AG10803 (cell line): ENCODE results near the gene JHY.
A peak's percentile ranks its signal among the peaks of the same experiment; 100 is the strongest.

ENCODE experiments used
- DNase-seq: peaks from one replicate; pipeline ENCODE4 v3.0.0; 2010; ENCODE audit warnings: low read depth
- H3K4me3 ChIP-seq: 2 replicates; pipeline ENCODE4 v1.5.1; 2011; ENCODE audit warnings: mild to moderate bottlenecking, low read length, control low read depth
- TF ChIP-seq, protein P1 (sequence below): conservative IDR thresholded peaks from 2 replicates; pipeline ENCODE4 v1.5.1; 2011; ENCODE audit warnings: mild to moderate bottlenecking, low read length, control low read depth, inconsistent platforms

Gene JHY

DNA sequence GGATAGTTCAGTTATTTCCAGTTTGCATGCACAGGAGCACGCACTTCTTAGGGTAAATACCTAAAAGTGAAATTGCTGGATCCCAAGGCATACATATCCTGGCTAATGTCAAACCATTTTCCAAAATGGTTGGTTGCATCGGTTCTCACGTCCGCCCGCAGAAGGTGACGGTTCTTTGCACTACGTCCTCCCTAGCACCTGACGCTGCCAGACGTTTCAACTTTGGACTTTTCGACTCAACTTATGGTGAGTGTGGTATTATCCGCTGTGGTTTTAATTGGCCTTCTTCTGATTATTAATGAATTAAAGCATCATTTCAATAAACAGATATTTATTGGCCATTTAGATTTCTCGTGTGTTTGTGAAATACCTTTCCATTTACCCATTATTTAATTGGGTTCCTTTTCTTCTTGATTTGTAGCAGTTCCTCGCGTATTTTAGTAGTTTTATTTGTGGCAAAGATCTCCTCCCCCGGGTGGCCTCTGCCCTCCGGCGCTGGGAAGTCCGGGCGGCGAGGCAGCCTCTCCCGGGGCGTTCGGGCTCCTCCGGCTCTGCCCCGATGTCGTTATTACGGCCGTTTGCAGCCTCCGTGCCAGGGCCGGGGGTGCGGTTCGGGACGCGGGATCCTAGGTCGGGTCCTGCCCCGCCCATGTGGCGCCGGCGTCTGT, at the start of gene JHY:
TSS of gene JHY (plus strand) at position 571 of the 668 bp plus-strand sequence. CDS start 3,091 bp downstream, outside the sequence.
- H3K4me3 ChIP-seq: peak within 1 kb of the TSS; percentile 72
- TF ChIP-seq, protein P1, sequence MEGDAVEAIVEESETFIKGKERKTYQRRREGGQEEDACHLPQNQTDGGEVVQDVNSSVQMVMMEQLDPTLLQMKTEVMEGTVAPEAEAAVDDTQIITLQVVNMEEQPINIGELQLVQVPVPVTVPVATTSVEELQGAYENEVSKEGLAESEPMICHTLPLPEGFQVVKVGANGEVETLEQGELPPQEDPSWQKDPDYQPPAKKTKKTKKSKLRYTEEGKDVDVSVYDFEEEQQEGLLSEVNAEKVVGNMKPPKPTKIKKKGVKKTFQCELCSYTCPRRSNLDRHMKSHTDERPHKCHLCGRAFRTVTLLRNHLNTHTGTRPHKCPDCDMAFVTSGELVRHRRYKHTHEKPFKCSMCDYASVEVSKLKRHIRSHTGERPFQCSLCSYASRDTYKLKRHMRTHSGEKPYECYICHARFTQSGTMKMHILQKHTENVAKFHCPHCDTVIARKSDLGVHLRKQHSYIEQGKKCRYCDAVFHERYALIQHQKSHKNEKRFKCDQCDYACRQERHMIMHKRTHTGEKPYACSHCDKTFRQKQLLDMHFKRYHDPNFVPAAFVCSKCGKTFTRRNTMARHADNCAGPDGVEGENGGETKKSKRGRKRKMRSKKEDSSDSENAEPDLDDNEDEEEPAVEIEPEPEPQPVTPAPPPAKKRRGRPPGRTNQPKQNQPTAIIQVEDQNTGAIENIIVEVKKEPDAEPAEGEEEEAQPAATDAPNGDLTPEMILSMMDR: no peak
- DNase-seq: peak; percentile 36

DNA sequence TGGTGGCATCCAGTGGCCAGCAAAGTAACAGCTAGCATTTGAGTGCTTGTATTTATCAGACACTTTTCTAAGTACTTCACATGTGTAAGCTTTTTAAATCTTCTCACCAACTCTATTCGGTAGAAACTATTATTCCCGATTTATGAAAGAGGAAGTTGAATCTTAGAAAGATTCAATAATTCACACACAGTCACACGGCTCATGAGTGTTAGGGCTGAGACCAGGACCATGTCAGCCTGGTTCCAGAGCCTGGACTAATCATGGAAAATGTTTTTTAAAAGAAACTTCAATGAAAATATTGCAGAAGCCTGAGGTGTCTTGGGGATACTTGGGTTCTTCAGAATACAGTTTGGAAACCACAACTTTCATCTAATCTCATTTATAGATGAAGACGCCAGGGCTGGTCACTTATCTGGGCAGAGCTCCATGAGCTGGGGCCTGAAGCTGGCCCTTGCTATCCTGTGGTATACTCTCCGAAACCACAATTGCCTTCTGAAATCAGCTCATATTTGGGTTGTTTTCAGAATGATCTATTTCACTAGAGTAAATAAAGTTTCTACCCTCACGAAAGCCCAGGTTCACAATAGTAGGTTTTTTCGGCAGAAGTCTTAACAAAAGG, 48.6 kb upstream of the JHY start:
- no peak for DNase-seq
- TF ChIP-seq, protein P1: no peak
- H3K4me3 ChIP-seq: no peak overlapping the region

DNA sequence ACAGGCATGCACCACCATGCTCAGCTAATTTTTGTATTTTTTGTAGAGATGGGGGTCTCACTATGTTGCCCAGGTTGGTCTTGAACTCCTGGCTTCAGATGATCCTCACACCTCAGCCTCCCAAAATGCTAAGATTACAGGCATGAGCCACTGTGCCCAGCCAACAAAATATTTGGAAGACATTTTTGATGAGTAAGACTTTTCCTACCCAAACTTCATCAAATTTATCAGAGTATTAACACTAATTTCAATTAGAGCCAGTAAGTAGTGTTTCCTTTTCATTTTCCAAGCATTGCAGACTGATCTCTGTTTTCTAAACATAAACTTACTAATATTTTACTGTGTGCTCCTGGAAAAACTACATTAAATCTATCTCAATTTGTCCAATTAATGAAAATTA, 45.6 kb upstream of the JHY start:
- no peak for DNase-seq
- no peak overlapping the region for H3K4me3 ChIP-seq
- TF ChIP-seq, protein P1: no peak

DNA sequence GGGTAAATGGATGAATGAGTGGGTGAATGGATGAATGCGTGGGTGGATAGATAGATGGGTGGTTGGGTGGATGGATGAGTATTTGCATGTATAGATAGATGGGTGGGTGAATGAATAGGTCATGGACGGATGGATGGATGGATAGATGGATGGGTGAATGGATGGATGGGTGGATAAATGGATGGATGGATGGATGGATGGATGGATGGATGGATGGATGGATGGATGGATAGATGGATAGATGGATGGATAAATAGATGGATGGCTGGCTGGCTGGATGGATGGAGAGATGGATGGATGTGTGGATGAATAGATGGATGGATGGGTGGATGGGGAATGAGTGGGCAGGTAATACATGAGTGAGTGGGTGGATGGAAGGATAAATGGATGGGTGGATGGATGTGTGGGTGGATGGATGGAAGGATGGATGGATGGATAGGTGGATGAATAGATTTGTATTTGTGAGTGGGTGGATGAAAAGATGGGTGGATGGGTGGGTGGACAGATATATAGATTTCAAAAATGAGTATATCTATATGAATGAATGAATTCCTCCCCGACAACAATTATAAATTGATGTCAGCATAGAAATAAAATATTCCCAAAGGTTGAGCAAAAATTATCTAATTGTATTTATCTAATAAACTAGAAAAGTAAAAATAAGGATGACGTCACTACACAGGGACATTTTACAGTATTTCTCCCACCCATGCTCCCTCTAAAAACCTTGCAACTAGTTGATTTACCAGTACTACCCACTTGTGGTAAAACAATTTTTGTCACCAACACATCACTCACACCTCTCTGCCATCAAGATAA, 44.8 kb upstream of the JHY start:
- H3K4me3 ChIP-seq: no peak overlapping the region
- TF ChIP-seq, protein P1: no peak
- no peak for DNase-seq

DNA sequence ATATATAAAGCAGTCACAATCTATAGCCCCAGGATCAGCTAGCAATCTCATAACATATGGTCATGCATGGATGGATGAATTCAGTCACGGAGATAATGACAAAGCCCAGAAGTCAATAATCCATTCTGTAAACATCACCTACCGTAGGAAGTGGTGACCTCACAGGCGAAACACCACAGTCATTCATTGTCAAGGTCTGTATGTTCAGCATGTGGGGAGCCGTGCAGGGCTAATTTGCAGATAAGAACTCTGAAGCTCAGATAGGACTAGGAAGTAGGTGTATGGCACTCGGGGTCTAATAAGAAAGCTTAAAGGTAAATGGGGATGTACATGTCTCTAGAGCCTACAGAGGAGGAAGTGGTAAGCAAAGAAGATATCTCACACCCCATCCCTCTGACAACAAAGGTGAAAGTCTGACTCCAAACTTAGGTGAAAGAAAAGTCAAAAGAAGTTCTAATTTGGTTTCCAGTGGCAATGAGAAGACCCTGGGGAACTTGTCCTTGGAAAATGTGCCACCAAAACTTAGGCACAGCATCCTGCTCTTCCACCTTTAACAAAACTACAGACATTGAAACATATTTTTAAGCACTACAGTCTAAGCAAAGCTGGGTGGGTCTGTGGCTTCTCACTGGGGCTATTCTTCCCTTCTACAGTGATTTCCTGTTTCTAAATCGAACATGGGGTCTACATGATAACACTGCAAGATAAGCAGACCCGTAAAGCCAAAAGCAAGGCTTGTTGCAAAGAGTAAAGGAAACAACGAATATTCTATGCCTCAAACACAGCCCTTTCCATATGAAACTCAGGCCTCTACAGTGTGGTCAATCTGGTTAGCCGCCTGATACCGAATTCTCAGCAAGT, 39.0 kb upstream of the JHY start:
- no peak for DNase-seq
- TF ChIP-seq, protein P1: no peak
- no peak overlapping the region for H3K4me3 ChIP-seq

DNA sequence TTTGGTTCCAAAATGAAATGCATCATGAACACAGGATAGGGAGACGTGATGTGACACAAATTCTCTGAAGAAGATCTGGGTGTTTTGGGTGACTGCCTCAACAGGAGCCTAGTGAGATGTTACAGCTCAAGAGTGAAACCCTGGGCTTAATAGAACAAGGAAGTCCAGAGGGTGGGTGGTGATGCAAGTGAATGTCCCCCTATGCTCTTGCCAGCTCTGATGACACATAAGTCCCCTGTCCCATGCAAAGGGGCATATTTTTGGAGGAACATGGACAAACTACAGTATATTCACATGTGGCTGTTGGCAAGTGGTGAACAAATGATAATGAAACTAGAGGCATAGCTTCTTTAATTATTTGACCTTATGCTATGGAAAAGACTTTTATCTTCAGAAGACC, 35.1 kb upstream of the JHY start:
- no peak overlapping the region for H3K4me3 ChIP-seq
- TF ChIP-seq, protein P1: no peak
- no peak for DNase-seq
